Stimulated activated CD8-positive, alpha-beta memory T cell treated with anti-CD3 and anti-CD28 coated beads, Interleukin-4, amount 100 ng/mL, for 4 hours (primary cell): Measurements from ENCODE around the gene HOXD13.

Experiments
- DNase-seq, 2 donors: peaks; one replicate each; pipeline ENCODE4 v3.0.0-alpha.2; 2020; ENCODE audit warnings: low read depth in 2 of 2, low spot score in 1 of 2

HOXD13 gene

GRCh38 chr2:176080540-176081375 lies 11.8 kb upstream of the HOXD13 start:
- DNase-seq, result no peak

- DNase-seq, result no peak
Measured at GRCh38 chr2:176081376-176081836, 11.1 kb upstream of the HOXD13 start.

DNA sequence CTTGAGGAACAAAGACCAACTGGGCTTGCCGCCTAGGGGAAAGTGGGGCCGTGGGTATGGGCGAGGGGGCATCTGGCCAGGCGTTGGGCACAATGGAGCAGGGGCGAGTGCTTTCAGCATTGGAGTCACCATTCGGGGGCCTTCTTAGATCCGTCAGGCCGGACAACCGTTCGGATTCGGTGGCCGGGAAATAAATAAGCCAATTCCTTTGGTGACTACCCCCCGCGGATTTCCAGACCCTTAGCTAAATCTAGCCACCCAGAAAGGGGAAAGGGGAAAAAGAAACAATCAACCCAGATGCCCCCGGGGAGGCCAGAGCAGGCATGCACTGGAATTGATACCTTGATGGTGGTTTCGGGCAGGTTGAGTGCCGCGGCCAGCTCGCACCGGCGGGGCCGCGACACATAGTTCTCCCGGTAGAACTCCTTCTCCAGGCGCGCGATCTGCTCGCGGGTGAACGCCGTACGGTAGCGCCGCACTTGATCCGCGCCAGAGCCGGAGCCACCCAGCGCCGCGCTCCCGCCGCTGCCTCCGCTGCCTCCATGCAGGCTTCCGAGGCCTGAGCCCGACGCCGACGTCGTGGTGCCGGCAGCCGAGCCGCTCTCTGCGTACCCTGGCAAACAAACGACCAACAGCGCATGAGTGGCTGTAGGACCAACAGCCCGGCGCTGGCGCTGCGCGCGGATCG lies 10.5 kb upstream of the HOXD13 start:
- no peak for DNase-seq

DNA sequence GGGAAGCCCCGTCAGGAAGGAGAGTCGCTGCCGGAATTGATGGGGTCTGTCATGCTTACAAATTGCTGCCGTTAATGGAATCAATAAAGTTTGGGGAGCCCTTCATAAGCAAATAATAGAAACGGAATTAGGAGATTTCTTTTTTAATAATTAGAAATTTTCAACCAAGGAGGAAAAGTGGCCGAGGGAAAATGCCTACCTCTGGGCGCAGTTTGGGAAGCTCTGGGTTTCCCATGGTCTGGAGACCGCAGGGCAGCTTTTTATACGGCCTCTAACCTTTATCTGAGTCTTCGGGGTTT lies 10.0 kb upstream of the HOXD13 start:
- DNase-seq, result no peak

GRCh38 chr2:176082824-176083751 lies 9.4 kb upstream of the HOXD13 start:
- DNase-seq, result no peak

DNA sequence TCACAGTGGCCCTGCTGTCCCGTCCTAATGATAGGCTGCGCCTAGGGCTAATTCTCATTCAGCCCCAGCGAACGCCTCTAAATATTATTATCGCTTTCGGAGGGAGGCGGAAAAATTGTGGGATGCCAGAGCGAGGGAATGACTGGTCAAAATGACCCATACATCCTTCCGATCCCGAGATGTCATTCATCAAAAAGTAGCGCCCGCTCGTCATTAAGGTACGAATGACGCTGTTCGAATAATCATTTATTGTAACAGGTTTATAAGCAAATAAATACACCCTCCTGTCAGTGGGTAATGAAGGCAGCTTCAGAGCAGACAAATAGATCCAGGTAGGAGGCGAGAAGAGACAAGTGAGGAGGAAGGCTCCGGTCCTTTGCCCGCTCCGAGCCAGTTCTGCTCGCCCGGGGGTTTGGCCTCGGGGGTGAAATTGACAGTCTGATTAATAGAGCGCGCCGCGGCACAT lies 8.7 kb upstream of the HOXD13 start, which contains the start of gene EVX2:
Gene EVX2 (minus strand): TSS at position 167 of the 466 bp plus-strand sequence. CDS start 186 bp downstream, outside the sequence.
- no peak for DNase-seq

GRCh38 chr2:176084611-176085119 lies 7.9 kb upstream of the HOXD13 start:
- DNase-seq, result no peak

GRCh38 chr2:176085120-176085788 lies 7.3 kb upstream of the HOXD13 start:
- DNase-seq, result no peak

- no peak for DNase-seq
Measured at GRCh38 chr2:176085861-176086771, 6.4 kb upstream of the HOXD13 start.

GRCh38 chr2:176087330-176088047 lies 5.0 kb upstream of the HOXD13 start:
- no peak for DNase-seq

- no peak for DNase-seq
Measured at GRCh38 chr2:176088048-176088936, 4.2 kb upstream of the HOXD13 start.

- DNase-seq, result no peak
Measured at GRCh38 chr2:176088937-176089842, 3.3 kb upstream of the HOXD13 start.

DNA sequence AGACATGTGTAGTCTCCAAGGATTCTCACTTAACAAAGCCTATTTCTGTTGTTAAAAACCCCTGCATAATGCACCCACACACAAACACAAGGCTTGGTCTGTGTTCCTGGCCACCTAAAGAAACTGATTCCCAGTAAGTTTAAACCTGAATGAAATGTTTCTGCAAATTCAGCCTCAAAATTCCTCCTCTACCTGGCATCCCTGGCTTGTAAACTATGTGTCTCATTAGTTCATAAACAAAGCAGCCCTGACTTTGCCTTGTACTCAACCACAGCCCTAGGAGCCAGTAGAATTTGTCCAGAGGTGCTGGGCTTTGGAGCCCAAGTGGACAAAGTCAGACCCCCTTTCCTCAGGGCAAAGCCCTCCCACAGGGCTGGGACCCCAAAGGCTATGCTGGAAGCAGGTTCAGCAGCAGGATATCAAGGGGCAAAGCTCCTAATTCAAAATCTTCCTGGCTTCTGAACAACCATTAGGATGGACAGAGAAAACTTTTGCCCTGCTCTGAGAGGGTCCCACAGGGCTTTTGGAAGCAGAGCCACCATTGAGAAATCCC lies 2.6 kb upstream of the HOXD13 start:
- no peak for DNase-seq

GRCh38 chr2:176090862-176091261 lies 1.7 kb upstream of the HOXD13 start:
- no peak for DNase-seq

DNA sequence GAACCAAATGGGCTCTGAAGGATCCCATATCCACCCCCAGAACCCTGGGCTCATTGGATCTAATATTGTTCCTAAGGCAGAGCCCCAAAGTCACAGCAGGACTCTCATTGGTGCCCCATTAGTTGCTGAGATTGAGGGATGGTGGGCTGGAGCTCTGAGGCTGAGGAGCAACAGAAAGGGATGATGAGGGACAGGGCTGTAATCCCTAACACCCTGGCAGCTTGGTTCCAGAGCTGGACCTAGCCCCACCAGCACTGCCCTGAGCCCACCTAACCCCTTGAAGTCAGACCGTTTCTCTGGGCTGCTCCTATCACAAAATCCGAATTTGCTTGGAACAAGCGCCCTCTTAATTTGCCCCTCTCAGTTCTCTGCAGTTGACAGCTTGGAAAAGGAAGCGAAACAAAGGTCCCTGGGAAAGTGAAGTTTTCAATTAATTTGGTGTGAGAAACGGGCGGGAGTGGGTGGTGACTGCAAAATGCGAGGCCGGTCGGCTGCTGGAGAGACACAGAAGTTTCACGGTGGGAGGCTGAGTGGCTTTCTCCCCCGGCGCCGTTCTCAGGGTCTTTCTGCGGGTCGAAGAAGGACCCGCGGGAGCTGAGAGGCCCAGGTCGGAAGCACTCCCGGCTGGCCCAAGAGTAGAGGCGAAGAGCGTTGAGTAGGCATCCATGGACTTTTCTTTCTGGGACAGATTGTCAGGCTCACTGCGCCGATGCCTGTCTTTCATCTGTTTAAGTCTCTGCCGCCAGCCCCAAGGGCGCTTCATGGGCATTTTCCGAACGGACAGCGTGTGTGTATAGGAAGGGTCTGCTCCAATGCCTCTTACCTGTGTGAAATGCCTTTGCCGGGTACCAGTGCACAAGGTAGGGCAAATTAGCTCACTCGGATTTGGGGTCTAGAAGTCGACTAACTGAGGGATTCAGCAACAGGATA lies 927 bp upstream of the HOXD13 start:
- no peak for DNase-seq
